ENCODE results near the gene NUP88. TPM values are rescaled to one million over a fixed set of nuclear protein-coding genes. Genes with fewer than 3 reads are reported as not detected.

NUP88 gene
- total RNA-seq, result 10 to 100 TPM; 72.1 to 72.7 TPM

DNA sequence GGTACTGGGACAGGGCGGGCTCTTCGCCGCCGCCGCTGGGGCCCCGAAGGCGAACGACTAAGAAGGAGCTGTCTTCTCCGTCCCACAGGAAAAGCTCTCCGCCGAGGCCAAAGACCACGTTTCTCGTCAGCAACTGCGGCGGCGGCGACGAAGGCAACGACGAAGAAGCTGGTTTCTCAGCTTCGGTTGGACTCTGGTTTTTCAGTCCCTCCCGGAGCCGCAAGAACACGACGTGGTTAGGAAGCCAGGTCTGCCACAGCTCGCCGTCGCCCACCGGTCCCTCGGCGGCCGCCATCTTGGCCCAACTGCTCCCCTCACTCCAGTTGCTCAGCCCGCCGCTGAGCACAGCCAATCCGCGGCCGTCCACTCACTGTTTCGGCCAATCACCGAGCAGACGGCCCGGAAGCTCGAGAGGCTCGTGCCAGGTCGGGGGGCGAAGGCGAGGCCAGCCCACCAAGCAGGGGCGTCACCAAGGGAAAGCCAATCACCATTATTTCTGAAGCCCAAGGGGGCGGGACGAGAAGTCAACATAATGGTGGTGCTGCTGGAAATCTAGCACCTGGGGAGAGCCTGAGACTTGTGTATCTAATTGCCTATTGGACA is at the start of gene NUP88:
NUP88 (minus strand) TSS at position 307 of the 603 bp plus-strand sequence; CDS start at position 295, 12 bp downstream.

DNA sequence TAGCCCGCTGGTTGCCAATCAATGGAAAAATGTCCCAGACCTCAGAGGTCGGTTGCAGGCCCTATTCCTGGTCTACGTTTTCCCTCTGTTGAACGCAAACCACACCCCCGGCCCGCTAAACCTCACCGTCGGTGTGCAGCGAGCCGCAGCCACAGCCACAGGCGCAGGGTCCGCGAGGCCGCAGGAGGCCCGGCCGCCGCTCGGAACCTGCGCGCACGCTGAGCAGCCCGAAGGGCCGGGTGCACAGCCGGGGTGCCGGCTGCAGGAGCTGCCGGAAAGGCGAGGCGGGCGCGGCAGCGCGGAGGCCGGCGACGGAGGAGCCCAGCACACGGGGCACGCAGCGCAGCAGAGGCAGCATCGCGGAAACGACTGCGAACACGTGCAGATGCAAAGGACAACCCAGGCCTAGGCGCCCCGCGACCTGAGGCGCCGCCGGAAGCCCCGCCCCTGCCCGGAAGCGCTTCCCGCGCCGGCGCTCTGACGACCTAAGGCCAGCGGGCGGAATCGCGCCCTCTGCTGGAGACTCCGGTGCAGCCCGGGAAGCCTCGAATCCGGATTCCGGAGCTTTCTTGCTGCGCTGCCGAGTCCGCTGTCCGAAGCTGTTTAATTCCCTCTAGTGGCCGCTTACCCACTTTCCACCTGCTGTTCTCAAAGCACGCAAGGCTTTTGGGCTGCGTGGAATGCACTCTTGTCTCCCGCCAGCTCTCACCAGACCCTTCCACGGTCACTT is 19.4 kb upstream of the NUP88 start, which contains the start of gene C1QBP:
C1QBP (minus strand) TSS at position 440 of the 730 bp plus-strand sequence; CDS start at position 358, 82 bp downstream.

DNA sequence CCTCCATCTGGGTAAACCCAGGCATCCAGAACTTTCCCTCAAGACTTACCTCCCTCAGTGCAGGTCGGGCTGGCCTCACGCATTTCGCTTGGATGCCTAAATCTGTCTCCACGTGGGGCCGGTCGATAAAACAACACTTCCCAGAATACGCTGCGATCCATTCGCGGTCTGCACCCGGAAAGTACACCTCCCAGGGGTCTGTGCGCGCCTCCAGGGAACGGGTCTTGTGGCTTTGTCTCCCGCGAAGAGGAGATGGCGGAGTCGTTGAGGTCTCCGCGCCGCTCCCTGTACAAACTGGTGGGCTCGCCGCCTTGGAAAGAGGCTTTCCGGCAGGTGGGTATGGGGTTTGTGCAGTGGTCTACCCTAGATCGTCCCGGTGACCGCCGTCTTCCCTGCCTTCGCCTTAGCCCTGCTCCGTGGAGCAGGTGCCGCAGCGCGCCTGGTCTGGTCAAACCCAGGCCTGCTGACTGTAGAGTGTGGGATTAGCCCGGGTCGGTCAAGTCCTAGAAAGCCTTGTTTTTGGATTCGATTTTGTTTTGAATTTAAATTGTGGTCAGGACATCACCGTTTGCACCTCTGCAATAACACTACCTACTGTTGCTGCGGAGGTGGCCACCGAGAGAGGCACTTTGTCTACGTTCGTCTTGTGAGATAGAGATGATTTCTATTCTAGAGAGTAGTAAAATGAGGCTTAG is 644 bp upstream of the NUP88 start, which contains the start of gene RPAIN:
RPAIN (plus strand) TSS at position 224 of the 695 bp plus-strand sequence; CDS start at position 253, 29 bp downstream.

Other genes with a start within 250 kb of the NUP88 start
- 10 to 100 TPM; 12.7 TPM for gene ZNF594, start 227.8 kb downstream of the NUP88 start, total RNA-seq
- not detected for gene SCIMP, start 184.8 kb downstream of the NUP88 start, total RNA-seq
- 10 to 100 TPM; 42.1 to 42.7 TPM for gene RABEP1, start 137.4 kb downstream of the NUP88 start, total RNA-seq
- gene RPAIN, start 520 bp upstream of the NUP88 start, total RNA-seq, result 10 to 100 TPM; 47.9 to 49.9 TPM
- 100 to 1,000 TPM; 135 to 143 TPM for gene C1QBP, start 19.5 kb upstream of the NUP88 start, total RNA-seq
- 10 to 100 TPM; 12.7 to 13.7 TPM for gene DHX33, start 49.3 kb upstream of the NUP88 start, total RNA-seq
- 10 to 100 TPM; 58.7 to 63.8 TPM for gene DERL2, start 66.5 kb upstream of the NUP88 start, total RNA-seq
- gene MIS12, start 66.9 kb upstream of the NUP88 start, total RNA-seq, result 10 to 100 TPM; 28.6 to 30.5 TPM
- gene NLRP1, start 164.8 kb upstream of the NUP88 start, total RNA-seq, result 100 to 1,000 TPM; 109 to 110 TPM

Measured in activated naive CD4-positive, alpha-beta T cell treated with anti-CD3 and anti-CD28 coated beads, Interleukin-2, amount 10 ng/mL, durations not matched to agents 5 hours and 36 hours (primary cell).